AG09309 (cell line): ENCODE measurements around the gene ACER2.

ENCODE experiments used
- DNase-seq: peaks from one replicate; pipeline ENCODE4 v3.0.0-alpha.2; 2010; ENCODE audit warnings: low read depth
- H3K4me3 ChIP-seq: 2 replicates; pipeline ENCODE4 v1.5.1; 2011; ENCODE audit warnings: mild to moderate bottlenecking, low read depth, low read length, moderate library complexity; ENCODE audit not compliant: control insufficient read depth
- CTCF ChIP-seq: IDR thresholded peaks from 2 replicates; pipeline ENCODE4 v1.5.1; 2011; ENCODE audit warnings: mild to moderate bottlenecking, low read depth, low read length, inconsistent platforms; ENCODE audit not compliant: insufficient read depth, control insufficient read depth; ENCODE audit errors: missing control alignments

Gene ACER2

DNA sequence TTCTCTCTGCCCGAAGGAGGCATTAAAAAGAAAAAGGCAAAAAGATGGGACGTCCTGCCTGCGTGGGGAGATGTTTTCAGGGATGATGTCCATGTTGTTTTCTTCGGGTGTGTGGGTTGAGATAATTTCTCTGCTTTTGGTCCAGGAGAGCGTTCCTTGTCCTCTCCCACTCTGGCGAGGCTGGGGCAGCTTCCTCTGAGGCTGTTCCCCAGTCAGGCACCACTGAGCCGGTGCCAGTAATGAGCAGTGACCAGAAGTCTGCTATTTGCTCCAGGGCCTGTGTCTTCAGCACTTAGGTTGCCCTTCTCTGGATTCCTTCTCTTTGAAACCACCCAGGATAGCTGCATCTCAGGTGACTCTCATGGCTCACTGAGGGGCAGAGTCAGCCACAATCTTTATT, 71.5 kb downstream of the ACER2 start:
- no peak for TF ChIP-seq CTCF

DNA sequence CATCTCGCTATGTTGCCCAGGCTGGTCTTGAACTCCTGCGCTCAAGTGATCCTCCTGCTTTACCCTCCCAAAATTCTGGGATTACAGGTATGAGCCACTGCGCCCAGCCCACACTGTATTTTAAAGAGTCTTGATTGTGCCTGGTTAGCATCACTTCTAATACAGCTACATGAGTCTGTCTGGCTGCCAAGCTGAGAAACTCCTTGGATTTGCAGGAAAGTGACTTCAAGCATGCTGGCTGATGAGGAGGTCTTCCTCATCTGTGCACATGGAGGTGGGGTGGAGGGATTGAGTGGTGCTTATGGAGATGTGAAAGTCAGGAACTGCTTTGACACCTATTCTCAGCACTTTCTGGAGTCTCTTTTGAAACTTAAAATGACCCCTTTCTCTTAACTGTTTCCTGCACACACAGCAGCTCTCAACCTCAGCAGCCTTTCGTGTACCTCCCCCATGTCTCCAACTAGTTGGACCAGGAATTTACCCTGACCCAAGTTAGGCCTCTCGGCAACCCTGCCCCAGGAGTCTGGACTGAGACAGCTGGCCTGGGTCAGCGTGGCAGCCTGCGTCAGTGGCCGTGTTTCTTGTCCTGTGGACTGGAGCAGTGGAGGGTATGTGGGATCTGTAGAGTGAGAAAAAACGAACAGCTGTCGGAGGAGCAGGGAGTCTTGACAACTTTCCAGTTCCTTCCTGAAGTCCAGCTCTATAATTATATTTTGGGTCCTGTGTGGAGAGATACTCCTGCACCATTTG, 72.5 kb downstream of the ACER2 start:
- H3K4me3 ChIP-seq: no peak overlapping the region
- DNase-seq: no peak
- no peak for TF ChIP-seq CTCF

More for the DNA sequence above, 71.5 kb downstream of the ACER2 start:
- no peak overlapping the region for H3K4me3 ChIP-seq
- DNase-seq: no peak

DNA sequence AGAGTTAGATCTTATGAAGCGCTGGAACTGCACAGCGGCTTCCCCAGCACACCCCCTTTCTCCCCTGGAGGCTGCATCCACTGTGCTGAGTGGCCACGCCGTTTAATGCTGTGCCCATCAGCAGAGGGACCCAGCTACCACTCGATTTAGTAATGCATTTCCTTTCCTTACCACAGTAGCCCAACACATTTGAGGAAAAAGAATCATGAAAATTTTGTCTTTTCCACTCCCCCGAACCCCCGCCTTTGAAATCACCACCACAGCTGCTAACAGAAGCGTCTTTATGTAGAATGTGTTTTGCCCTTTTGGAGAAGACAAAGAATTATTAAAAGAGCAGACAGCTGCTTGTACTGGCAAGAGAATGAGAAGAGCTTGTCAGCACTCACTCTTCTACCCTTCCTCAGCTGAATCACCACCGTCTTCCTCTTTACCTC, 73.2 kb downstream of the ACER2 start:
- no peak for DNase-seq
- TF ChIP-seq CTCF: no peak
- H3K4me3 ChIP-seq: no peak overlapping the region

DNA sequence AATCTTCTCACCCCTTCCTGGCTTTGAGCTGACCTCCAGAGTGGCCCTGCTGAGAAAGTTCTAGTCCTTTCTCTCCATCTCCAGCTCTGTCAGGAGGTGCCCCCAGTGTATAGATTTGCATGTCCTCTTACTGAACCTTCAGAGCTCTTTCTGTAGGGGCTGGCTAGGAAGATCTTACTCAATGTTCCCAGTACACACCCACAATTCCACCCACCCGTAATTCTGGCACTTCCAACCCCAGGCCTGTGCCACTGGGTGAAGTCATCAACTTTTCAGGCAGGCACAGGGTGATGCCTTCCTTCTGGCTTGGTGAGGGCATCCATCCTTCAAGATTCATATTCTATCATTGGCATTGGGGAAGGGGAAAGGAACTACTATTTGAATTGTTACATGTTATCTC, 75.9 kb downstream of the ACER2 start:
- H3K4me3 ChIP-seq: no peak overlapping the region
- no peak for DNase-seq
- TF ChIP-seq CTCF: no peak

DNA sequence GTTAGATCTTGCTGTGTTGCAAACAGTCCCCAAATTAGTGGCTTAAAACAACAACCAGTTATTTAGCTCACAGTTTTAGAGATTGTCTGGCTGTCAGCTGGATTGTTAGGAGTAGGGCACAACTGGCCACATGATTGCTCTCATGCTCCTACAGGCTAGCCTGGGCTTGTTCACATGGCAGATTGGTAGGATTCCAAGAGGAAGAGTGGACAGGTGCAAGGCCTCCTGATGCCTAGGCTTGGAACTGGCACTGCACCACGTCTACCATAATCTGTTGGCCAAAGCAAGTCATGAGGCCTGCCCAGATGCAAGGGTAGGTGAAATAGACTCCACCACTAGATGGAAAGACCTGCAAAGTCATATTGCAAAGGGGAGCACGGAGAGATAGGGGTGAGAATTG, 76.4 kb downstream of the ACER2 start:
- DNase-seq: no peak
- H3K4me3 ChIP-seq: no peak overlapping the region
- no peak for TF ChIP-seq CTCF

DNA sequence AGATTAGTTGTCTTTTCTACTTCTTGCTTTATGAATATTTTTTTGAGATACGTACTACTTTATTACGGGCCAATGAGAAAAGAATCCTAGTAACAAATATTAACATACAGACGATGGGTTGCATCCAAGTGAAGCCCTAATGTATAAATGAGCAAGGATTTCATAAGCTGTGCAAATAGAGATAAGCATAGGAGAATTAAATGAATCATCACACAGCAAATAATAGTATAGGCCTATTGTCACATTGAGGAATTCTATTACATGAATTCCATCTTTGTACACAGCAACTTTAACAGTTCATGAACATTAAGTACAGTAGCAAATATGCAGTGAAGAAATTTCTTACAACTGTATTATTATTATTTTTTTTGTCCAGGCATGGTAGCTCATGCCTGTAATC, 78.0 kb downstream of the ACER2 start:
- DNase-seq: no peak
- H3K4me3 ChIP-seq: no peak overlapping the region
- no peak for TF ChIP-seq CTCF
